K562 (cell line): ENCODE results near the gene ABHD16A. TPM values are rescaled to one million over a fixed set of nuclear protein-coding genes. Genes with fewer than 3 reads are reported as not detected.

Source experiments
- BCOR ChIP-seq: fragments of 450-650 bp; IDR thresholded peaks from 2 replicates; pipeline ENCODE4 v1.6.1; 2016
- CBFA2T2 ChIP-seq: fragments of 450-650 bp; conservative IDR thresholded peaks from 2 replicates; pipeline ENCODE4 v1.6.1; 2017; ENCODE audit warnings: mild to moderate bottlenecking
- CHD1 ChIP-seq: fragments of 200-600 bp; sonication (generic); IDR thresholded peaks from one replicate; pipeline ENCODE4 v1.6.1; 2012; ENCODE audit warnings: mild to moderate bottlenecking, moderate library complexity, low read length, inconsistent platforms
- FOS ChIP-seq: IDR thresholded peaks from 3 replicates; pipeline ENCODE4 v1.6.1; 2011; ENCODE audit not compliant: insufficient read length; ENCODE audit errors: extremely low read depth
- GABPA ChIP-seq: fragments of 200-800 bp; sonication (Bioruptor generic); conservative IDR thresholded peaks from 2 replicates; pipeline ENCODE4 v1.6.1; 2016; ENCODE audit warnings: low read depth, missing genetic modification characterization, missing compliant biosample characterization
- GATA2 ChIP-seq: sonication (generic); formaldehyde crosslinking; IDR thresholded peaks from 2 replicates; pipeline ENCODE4 v1.4.0; 2020; ENCODE audit warnings: mild to moderate bottlenecking, missing genetic modification reagents
- HNRNPH1 ChIP-seq: fragments of 200-400 bp; formaldehyde crosslinking; optimal IDR thresholded peaks from 2 replicates; pipeline ENCODE3; 2017; ENCODE audit warnings: low read depth, mild to moderate bottlenecking, low read length, moderate library complexity
- NCOR1 ChIP-seq: fragments of 450-650 bp; IDR thresholded peaks from 2 replicates; pipeline ENCODE4 v1.6.1; 2016; ENCODE audit warnings: mild to moderate bottlenecking, moderate library complexity
- NFE2L1 ChIP-seq: fragments of 450-650 bp; IDR thresholded peaks from 2 replicates; pipeline ENCODE4 v1.6.1; 2016; ENCODE audit warnings: missing genetic modification characterization, low read depth, mild to moderate bottlenecking, missing compliant biosample characterization, moderate library complexity, borderline replicate concordance
- PHF20 ChIP-seq: fragments of 450-650 bp; IDR thresholded peaks from 2 replicates; pipeline ENCODE4 v1.6.1; 2018; ENCODE audit not compliant: partially characterized antibody
- RBM17 ChIP-seq: fragments of 200-400 bp; formaldehyde crosslinking; IDR thresholded peaks from 2 replicates; pipeline ENCODE4 v1.6.1; 2017; ENCODE audit warnings: low read depth, mild to moderate bottlenecking, low read length, borderline replicate concordance
- RFX5 ChIP-seq: IDR thresholded peaks from 2 replicates; pipeline ENCODE4 v1.6.1; 2011; ENCODE audit warnings: low read depth, mild to moderate bottlenecking, improper control_type of control experiment, low read length
- SIRT6 ChIP-seq: IDR thresholded peaks from one replicate; pipeline ENCODE4 v1.6.1; 2012; ENCODE audit warnings: low read depth, mild to moderate bottlenecking, control low read depth, inconsistent platforms, low read length, moderate library complexity
- SMARCA4 ChIP-seq: fragments of 450-650 bp; IDR thresholded peaks from 2 replicates; pipeline ENCODE4 v1.6.1; 2016
- TEAD4 ChIP-seq, 2 experiments: sonication (generic) in 1 of 2; formaldehyde crosslinking in 1 of 2; IDR thresholded peaks; 2 replicates each; pipeline versions ENCODE4 v1.6.1 to v1.8.0; 2012 to 2022; ENCODE audit warnings: borderline replicate concordance in 1 of 2, inconsistent platforms in 1 of 2, low read length in 1 of 2, mild to moderate bottlenecking in 1 of 2, missing genetic modification reagents in 1 of 2
- TRIM28 ChIP-seq: fragments of 450-650 bp; IDR thresholded peaks from 2 replicates; pipeline ENCODE4 v1.6.1; 2017
- XRCC4 ChIP-seq: IDR thresholded peaks from one replicate; pipeline ENCODE4 v1.6.1; 2011; ENCODE audit not compliant: insufficient read depth, insufficient read length; ENCODE audit errors: extremely low read depth
- ZBTB1 ChIP-seq: sonication (generic); formaldehyde crosslinking; IDR thresholded peaks from 2 replicates; pipeline ENCODE4 v1.8.1; 2023; ENCODE audit warnings: missing genetic modification reagents, low read depth, mild to moderate bottlenecking, borderline replicate concordance
- ZBTB17 ChIP-seq: fragments of 450-650 bp; formaldehyde crosslinking; IDR thresholded peaks from 2 replicates; pipeline ENCODE4 v1.4.0; 2020; ENCODE audit warnings: mild to moderate bottlenecking
- ZFPM2 ChIP-seq: fragments of 250-450 bp; sonication (Bioruptor Pico); IDR thresholded peaks from 2 replicates; pipeline ENCODE4 v1.5.1; 2022; ENCODE audit warnings: mild to moderate bottlenecking
- ZNF146 ChIP-seq: IDR thresholded peaks from one replicate; pipeline ENCODE4 v1.6.1; 2018; ENCODE audit warnings: missing compliant biosample characterization; ENCODE audit not compliant: unreplicated experiment
- ZNF384 ChIP-seq: IDR thresholded peaks from 2 replicates; pipeline ENCODE4 v1.6.1; 2012; ENCODE audit warnings: low read depth, low read length, improper control_type of control experiment
- ZNF561 ChIP-seq: fragments of 450-650 bp; formaldehyde crosslinking; conservative IDR thresholded peaks from 2 replicates; pipeline ENCODE4 v1.4.0; 2020; ENCODE audit warnings: mild to moderate bottlenecking, moderate library complexity
- ZNF644 ChIP-seq: fragments of 200-800 bp; sonication (Bioruptor generic); IDR thresholded peaks from 2 replicates; pipeline ENCODE4 v1.6.1; 2016; ENCODE audit warnings: low read depth, missing genetic modification characterization, missing compliant biosample characterization
- polyA plus RNA-seq, 8 experiments: library from polyadenylated mRNA; depleted of rRNA in 4 of 8; stranded (reverse) in 5 of 8; unstranded in 3 of 8; fragments of >200 nt; fragmentation: Nextera tagmentation in 2 of 8; fragmentation: Illumina TruSeq in 1 of 8; extraction: Ambion mirVana in 2 of 8; extraction: Trizol in 1 of 8; gene quantifications; 2 replicates each; pipeline versions ENCODE4 v1.2.1 to v1.2.3, GENCODE V29; 2011 to 2014; ENCODE audit warnings: inconsistent platforms in 1 of 8, missing spikeins in 1 of 8
- total RNA-seq, 7 experiments: library from RNA; depleted of rRNA in 6 of 7; stranded (reverse); fragments of >200 nt in 6 of 7; fragmentation: Illumina TruSeq in 2 of 7; extraction: Trizol in 2 of 7; gene quantifications; 2 replicates each; pipeline versions ENCODE4 v1.2.1 to v1.2.3, GENCODE V29; 2011 to 2021; ENCODE audit warnings: low replicate concordance in 1 of 7
- TF ChIP-seq, protein P1 (sequence below): fragments of 450-650 bp; IDR thresholded peaks from 2 replicates; pipeline ENCODE4 v1.6.1; 2016; ENCODE audit warnings: antibody characterized with exemption
- TF ChIP-seq, protein P2 (sequence below), 3 experiments: IDR thresholded peaks in 2 of 3; conservative IDR thresholded peaks in 1 of 3; 2 replicates each; pipeline ENCODE4 v1.5.1; 2011 to 2012; ENCODE audit warnings: low read length in 3 of 3, mild to moderate bottlenecking in 3 of 3, control low read depth in 2 of 3, improper control_type of control experiment in 1 of 3, inconsistent platforms in 1 of 3, low read depth in 1 of 3, mixed read lengths in 1 of 3, moderate library complexity in 1 of 3; ENCODE audit not compliant: insufficient read depth in 2 of 3
- TF ChIP-seq, protein P3 (sequence below), 2 experiments: fragments of 450-650 bp in 1 of 2; sonication (generic) in 1 of 2; formaldehyde crosslinking; conservative IDR thresholded peaks; 2 replicates each; pipeline versions ENCODE4 v1.4.0 to v1.8.1; 2020 to 2022; ENCODE audit warnings: mild to moderate bottlenecking in 1 of 2, missing genetic modification reagents in 1 of 2

Gene ABHD16A
- total and polyA plus RNA-seq, 9 of the 15 experiments (the other 6 are each of a cell fraction or from before 2014, with no cell fraction given): 25.8 to 120 (median 81.6) TPM

DNA sequence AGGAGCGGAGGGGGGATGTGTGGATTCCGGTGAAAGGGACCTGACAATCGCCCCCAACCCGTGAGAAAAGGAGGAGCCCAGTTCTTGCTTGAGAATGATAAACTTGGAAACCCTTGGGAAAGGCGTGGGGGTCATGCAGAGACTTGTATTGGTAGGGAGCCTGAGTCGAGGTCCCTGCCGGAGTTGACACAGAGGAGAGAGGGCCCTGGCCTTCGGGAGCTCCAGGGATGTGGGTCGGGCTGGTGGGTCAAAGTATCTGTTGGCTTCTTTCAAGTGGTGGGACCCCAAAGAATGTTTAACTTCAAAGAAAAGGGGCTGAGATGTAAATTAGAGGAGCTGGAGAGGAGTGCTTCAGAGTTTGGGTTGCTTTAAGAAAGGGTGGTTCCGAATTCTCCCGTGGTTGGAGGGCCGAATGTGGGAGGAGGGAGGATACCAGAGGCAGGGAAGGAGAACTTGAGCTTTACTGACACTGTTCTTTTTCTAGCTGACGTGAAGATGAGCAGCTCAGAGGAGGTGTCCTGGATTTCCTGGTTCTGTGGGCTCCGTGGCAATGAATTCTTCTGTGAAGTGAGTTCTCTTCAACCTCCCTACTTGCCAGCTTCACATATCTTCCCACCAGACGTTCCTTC is 36.7 kb downstream of the ABHD16A start (continued):
- TF ChIP-seq HNRNPH1: no peak
- no peak for TF ChIP-seq GABPA (tag)
- no peak; the same call in 1 of the 2 replicates for TF ChIP-seq SMARCA4
- no peak for TF ChIP-seq ZNF644 (tag)
- TF ChIP-seq ZNF384: no peak; the same call in 1 of the 2 replicates
- TF ChIP-seq ZBTB1 (CRISPR knock-in tag): no peak; the same call in 1 of the 2 replicates
- TF ChIP-seq, protein P1, sequence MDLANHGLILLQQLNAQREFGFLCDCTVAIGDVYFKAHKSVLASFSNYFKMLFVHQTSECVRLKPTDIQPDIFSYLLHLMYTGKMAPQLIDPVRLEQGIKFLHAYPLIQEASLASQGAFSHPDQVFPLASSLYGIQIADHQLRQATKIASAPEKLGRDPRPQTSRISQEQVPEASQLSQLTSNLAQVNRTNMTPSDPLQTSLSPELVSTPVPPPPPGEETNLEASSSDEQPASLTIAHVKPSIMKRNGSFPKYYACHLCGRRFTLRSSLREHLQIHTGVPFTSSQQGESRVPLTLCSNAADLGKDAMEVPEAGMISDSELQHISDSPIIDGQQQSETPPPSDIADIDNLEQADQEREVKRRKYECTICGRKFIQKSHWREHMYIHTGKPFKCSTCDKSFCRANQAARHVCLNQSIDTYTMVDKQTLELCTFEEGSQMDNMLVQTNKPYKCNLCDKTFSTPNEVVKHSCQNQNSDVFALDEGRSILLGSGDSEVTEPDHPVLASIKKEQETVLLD: no peak
- TF ChIP-seq NFE2L1 (tag): no peak
- TF ChIP-seq ZNF146 (CRISPR knock-in tag): no peak
- no peak; the same call in 1 of the 2 replicates for TF ChIP-seq BCOR
- TF ChIP-seq ZBTB17 (CRISPR knock-in tag): no peak
- TF ChIP-seq NCOR1: no peak
- no peak; the same call in 1 of the 2 replicates for TF ChIP-seq TEAD4 (IDR thresholded peaks at IDR 0.05; ENCODE audit: low read length)
- TF ChIP-seq TEAD4 (CRISPR knock-in tag; IDR thresholded peaks at IDR 0.05; ENCODE audit: borderline replicate concordance): no peak
- TF ChIP-seq FOS: no peak
- no peak for TF ChIP-seq ZNF561
- TF ChIP-seq, protein P2, sequence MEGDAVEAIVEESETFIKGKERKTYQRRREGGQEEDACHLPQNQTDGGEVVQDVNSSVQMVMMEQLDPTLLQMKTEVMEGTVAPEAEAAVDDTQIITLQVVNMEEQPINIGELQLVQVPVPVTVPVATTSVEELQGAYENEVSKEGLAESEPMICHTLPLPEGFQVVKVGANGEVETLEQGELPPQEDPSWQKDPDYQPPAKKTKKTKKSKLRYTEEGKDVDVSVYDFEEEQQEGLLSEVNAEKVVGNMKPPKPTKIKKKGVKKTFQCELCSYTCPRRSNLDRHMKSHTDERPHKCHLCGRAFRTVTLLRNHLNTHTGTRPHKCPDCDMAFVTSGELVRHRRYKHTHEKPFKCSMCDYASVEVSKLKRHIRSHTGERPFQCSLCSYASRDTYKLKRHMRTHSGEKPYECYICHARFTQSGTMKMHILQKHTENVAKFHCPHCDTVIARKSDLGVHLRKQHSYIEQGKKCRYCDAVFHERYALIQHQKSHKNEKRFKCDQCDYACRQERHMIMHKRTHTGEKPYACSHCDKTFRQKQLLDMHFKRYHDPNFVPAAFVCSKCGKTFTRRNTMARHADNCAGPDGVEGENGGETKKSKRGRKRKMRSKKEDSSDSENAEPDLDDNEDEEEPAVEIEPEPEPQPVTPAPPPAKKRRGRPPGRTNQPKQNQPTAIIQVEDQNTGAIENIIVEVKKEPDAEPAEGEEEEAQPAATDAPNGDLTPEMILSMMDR (IDR thresholded peaks at IDR 0.05 in 2 of 3, conservative IDR thresholded peaks at IDR 0.05 in 1 of 3; ENCODE audit: insufficient read depth in 2 of 3, low read depth in 1 of 3, low read length in 3 of 3): no peak
- TF ChIP-seq RBM17: no peak
- TF ChIP-seq XRCC4: no peak
- TF ChIP-seq SIRT6: no peak
- TF ChIP-seq, protein P3, sequence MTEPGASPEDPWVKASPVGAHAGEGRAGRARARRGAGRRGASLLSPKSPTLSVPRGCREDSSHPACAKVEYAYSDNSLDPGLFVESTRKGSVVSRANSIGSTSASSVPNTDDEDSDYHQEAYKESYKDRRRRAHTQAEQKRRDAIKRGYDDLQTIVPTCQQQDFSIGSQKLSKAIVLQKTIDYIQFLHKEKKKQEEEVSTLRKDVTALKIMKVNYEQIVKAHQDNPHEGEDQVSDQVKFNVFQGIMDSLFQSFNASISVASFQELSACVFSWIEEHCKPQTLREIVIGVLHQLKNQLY (CRISPR knock-in tag; conservative IDR thresholded peaks at IDR 0.05): no peak
- no peak for TF ChIP-seq GATA2 (CRISPR knock-in tag)
- no peak for TF ChIP-seq RFX5
- no peak for TF ChIP-seq PHF20
- peak; percentile 73 for TF ChIP-seq CHD1
- no peak for TF ChIP-seq TRIM28
- no peak for TF ChIP-seq ZFPM2
- TF ChIP-seq CBFA2T2: no peak
